Common myeloid progenitor, CD34-positive (primary cell): ENCODE measurements around the gene DISC1.

Experiments
- CTCF ChIA-PET: fragments of 350-600 bp; sonication (Branson Sonifier 250); formaldehyde crosslinking; loops from one replicate; lab custom pipeline; 2021; ENCODE audit warnings: antibody characterized with exemption; lab: Charles Lee
- POLR2A ChIA-PET: fragments of 350-600 bp; sonication (Branson Sonifier 250); formaldehyde crosslinking; loops from one replicate; lab custom pipeline; 2021; ENCODE audit warnings: antibody characterized with exemption; lab: Charles Lee
- DNase-seq, 3 donors: peaks; one replicate each; pipeline versions ENCODE4 v3.0.0 to v3.0.0-alpha.2; 2013
- H3K27ac ChIP-seq, 2 experiments: 1 replicate in 1 of 2; 2 replicates in 1 of 2; pipeline ENCODE4 v1.7.0; 2013; ENCODE audit warnings: inconsistent platforms in 2 of 2, low read length in 2 of 2, mild to moderate bottlenecking in 2 of 2, low read depth in 1 of 2, moderate library complexity in 1 of 2; ENCODE audit not compliant: severe bottlenecking in 2 of 2, insufficient read depth in 1 of 2, poor library complexity in 1 of 2
- H3K27me3 ChIP-seq, 5 experiments: replicated peaks in 2 of 5; 1 replicate in 3 of 5; 2 replicates in 2 of 5; pipeline versions ENCODE4 v1.6.1 to v1.7.0; 2013; ENCODE audit warnings: low read length in 4 of 5, mild to moderate bottlenecking in 2 of 5, moderate library complexity in 2 of 5, inconsistent platforms in 1 of 5; ENCODE audit not compliant: insufficient read depth in 5 of 5, control insufficient read depth in 4 of 5
- H3K36me3 ChIP-seq, 4 experiments: 1 replicate in 2 of 4; 2 replicates in 2 of 4; pipeline versions ENCODE4 v1.6.1 to v1.7.0; 2013; ENCODE audit warnings: low read length in 3 of 4, control low read depth in 1 of 4, mild to moderate bottlenecking in 1 of 4; ENCODE audit not compliant: control insufficient read depth in 4 of 4, insufficient read depth in 4 of 4
- H3K4me1 ChIP-seq, 4 experiments: 1 replicate in 3 of 4; 2 replicates in 1 of 4; pipeline versions ENCODE4 v1.6.1 to v1.7.1; 2013; ENCODE audit warnings: low read length in 3 of 4, mild to moderate bottlenecking in 3 of 4, control low read depth in 1 of 4, inconsistent platforms in 1 of 4, moderate library complexity in 1 of 4; ENCODE audit not compliant: control insufficient read depth in 4 of 4, insufficient read depth in 4 of 4; ENCODE audit errors: control extremely low read depth in 1 of 4
- H3K4me3 ChIP-seq, 7 experiments: 1 replicate in 4 of 7; 2 replicates in 3 of 7; pipeline versions ENCODE4 v1.5.1 to v1.7.0; 2013; ENCODE audit warnings: mild to moderate bottlenecking in 7 of 7, low read length in 6 of 7, moderate library complexity in 6 of 7, inconsistent platforms in 2 of 7, low read depth in 2 of 7, control low read depth in 1 of 7; ENCODE audit not compliant: insufficient read depth in 4 of 7, control insufficient read depth in 1 of 7; ENCODE audit errors: extremely low read depth in 1 of 7
- H3K9me3 ChIP-seq, 5 experiments: 1 replicate in 4 of 5; 2 replicates in 1 of 5; pipeline versions ENCODE4 v1.6.1 to v1.7.1; 2013; ENCODE audit warnings: low read length in 4 of 5, mild to moderate bottlenecking in 2 of 5, inconsistent platforms in 1 of 5, low read depth in 1 of 5, moderate library complexity in 1 of 5; ENCODE audit not compliant: control insufficient read depth in 4 of 5, insufficient read depth in 2 of 5; ENCODE audit errors: control extremely low read depth in 1 of 5
- WGBS: methylation state at CpG from one replicate; pipeline ENCODE4 v1.1.5; 2013; ENCODE audit not compliant: insufficient coverage; 5-methylcytosine and 5-hydroxymethylcytosine counted together

Gene DISC1

DNA sequence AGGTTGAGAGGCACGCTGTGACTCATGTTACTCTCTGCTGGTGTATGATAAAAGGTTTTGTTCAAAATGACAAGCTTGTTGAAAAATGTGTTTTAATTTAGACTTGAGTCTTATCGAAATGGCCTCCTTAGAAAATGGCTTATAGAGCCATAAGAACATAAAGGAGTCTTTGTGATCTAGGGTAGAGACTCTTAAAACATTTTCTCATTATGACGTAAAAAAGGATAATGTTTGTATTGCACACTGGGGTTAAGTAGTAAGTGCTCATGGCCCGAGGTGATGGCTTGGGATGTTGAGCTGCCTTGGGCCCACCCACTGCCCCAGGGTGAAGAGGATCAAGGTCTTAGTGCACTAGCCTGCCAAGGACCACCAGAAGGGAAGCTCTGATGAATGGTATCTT is 117.4 kb downstream of the DISC1 start:
- Histone ChIP-seq H3K4me3 (no peak overlapping the region), H3K9me3 (peaks cover 0 to 5% (median 0%) of the 10 kb centered on the region in 5 experiments), H3K27ac (no peak overlapping the region), H3K36me3 (peaks cover 0 to 11% (median 2%) of the 10 kb centered on the region in 4 experiments), H3K4me1 (no peaks in the 10 kb centered on the region), H3K27me3 (no peaks in the 10 kb centered on the region)
- ChIA-PET CTCF (interaction anchor here (1.3 kb wide), 1 partner anchor 13 kb away, joined by 5 read pairs; no protein-coding TSS in a partner anchor), POLR2A (no interaction called here)
- no peak for DNase-seq
- 93% methylated on average over 4 of the region's 4 CpGs for WGBS

DNA sequence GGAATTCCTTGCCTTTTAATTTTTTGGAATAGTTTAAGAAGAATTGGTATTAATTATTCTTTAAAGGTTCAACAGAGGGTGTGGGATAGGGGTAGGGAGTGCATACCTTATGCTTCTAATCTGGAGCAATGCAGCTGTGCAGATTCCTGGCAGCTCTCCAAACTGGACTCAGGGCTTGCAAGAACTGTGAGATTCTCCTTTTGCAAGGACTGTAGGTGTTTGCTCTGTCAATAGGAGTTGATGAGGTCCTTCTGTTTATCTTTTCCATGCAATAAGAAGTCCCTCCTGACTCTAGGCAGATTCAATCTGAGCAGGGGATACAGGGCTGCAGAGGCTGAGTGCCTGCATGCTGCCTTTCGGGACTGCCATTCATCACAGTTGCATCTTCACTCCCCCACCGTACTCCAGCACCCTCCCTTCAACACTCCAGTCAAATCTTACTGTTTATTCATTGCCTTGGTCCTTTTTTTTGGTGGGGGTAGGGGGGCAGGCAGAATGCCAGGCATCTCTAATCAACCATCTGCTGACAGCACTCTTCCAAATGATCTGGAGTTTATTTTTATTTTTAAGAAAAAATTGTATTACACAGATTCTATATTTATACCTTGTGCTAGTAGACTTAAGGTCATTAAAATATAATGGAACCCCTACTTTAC is 122.3 kb downstream of the DISC1 start:
- Histone ChIP-seq H3K27me3 (no peaks in the 10 kb centered on the region), H3K27ac (no peak overlapping the region), H3K4me3 (no peak overlapping the region), H3K36me3 (peaks cover 4 to 40% (median 30%) of the 10 kb centered on the region in 4 experiments), H3K9me3 (peaks cover 0 to 29% (median 15%) of the 10 kb centered on the region in 5 experiments), H3K4me1 (no peaks in the 10 kb centered on the region)
- CTCF ChIA-PET: no interaction called here
- WGBS: 100% methylated on average over 2 of the region's 2 CpGs
- POLR2A ChIA-PET: no interaction called here
- peak in 1 of 3 donors; percentile 8 for DNase-seq

DNA sequence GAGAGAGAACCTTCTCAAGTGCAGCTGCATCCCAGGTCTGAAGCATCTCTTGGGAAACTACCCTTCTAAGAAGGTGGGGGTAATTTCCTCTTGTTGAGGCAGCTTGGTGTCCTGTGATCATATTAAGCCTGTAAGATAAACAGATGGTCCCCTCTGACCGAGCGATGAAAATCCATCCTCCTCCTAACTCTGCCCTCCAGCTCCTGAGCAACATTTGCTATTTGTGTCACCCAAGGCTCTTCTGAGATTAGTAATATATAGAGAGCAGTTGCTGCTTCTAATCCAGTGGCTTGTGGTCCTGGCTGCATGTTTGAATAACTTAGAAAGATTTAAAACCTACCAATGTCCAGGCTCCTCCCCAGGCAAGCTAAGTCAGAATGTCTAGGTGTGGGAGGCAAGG is 123.7 kb downstream of the DISC1 start:
- 100% methylated on average over 1 of the region's 2 CpGs for WGBS
- CTCF ChIA-PET: interaction anchor here (0.8 kb wide), 1 partner anchor 56 kb away, joined by 3 read pairs; no protein-coding TSS in a partner anchor
- H3K27me3 ChIP-seq: no peaks in the 10 kb centered on the region
- no peak overlapping the region for H3K4me3 ChIP-seq
- no peak overlapping the region for H3K27ac ChIP-seq
- no peak for DNase-seq
- H3K9me3 ChIP-seq: peaks cover 0 to 32% (median 15%) of the 10 kb centered on the region in 5 experiments
- peaks cover 4 to 46% (median 30%) of the 10 kb centered on the region in 4 experiments for H3K36me3 ChIP-seq
- H3K4me1 ChIP-seq: no peaks in the 10 kb centered on the region
- POLR2A ChIA-PET: no interaction called here

DNA sequence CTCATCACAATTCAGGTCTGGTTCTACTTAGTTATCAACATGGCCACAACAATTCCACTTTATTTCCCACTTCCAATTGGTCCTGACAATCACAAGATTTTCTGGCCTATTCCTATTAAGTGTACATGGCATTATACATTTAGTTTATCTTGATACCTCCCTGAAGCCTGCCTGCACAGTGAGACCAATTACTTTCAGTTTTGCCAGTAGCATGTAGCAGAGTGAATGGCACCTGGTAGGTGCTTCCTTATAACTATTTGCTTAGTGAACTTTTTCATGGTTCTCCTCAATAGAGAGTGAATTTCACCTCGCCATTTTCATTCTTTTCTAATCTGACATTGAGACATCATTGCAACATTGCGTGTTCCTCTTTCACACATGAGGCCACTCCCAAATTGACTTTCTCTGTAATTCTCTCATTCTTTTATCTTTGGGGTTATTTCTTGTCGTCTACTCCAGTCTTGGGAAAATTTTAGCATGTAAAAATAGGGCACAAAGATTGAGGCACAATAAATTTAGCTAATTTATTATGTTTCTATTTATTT is 124.3 kb downstream of the DISC1 start:
- Histone ChIP-seq H3K27ac (no peak overlapping the region), H3K4me1 (no peaks in the 10 kb centered on the region), H3K36me3 (peaks cover 7 to 46% (median 32%) of the 10 kb centered on the region in 4 experiments), H3K4me3 (no peak overlapping the region), H3K9me3 (peaks cover 0 to 31% (median 13%) of the 10 kb centered on the region in 5 experiments), H3K27me3 (no peaks in the 10 kb centered on the region)
- no peak for DNase-seq
- POLR2A ChIA-PET: no interaction called here
- 100% methylated on average over 1 of the region's 3 CpGs for WGBS
- CTCF ChIA-PET: no interaction called here

DNA sequence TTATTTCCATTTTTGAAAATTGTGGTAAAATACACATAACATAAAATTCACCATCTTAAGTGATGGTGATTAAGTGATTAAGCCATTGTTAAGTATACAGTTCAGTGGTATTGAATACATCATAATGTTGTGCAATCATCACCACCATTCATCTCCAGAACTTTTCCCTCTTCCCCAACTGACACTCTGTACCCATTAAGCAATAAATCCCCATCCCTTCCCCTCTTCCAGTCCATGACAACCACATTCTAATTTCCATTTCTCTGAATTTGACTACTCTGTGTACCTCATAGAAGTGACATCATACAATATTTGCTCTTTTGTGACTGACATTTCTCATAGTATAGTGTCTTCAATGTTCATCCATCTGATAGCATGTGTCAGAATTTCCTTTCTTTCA is 124.8 kb downstream of the DISC1 start:
- ChIA-PET POLR2A (no interaction called here), CTCF (no interaction called here)
- Histone ChIP-seq H3K27ac (no peak overlapping the region), H3K36me3 (peaks cover 7 to 46% (median 34%) of the 10 kb centered on the region in 4 experiments), H3K27me3 (no peaks in the 10 kb centered on the region), H3K4me3 (no peak overlapping the region), H3K9me3 (peaks cover 0 to 31% (median 13%) of the 10 kb centered on the region in 5 experiments), H3K4me1 (no peaks in the 10 kb centered on the region)
- no peak for DNase-seq

DNA sequence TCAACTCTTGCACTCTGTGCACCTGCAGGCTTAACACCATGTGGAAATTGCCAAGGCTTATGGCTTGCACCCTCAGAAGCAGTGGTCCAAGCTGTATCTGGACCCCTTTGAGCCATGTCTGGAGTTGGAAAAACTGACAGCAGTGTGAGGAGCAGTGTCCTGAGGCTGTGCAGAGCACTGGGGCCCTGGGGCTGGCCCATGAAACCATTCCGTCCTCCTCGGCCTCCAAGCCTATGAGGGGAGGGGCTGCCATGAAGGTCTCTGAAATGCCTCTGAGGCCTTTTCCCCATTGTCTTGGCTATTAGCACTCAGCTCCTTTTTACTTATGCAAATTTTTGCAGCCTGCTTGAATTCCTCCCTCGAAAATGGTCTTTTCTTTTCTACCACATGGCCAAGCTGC is 126.7 kb downstream of the DISC1 start:
- no peak for DNase-seq
- Histone ChIP-seq H3K36me3 (peaks cover 7 to 49% (median 36%) of the 10 kb centered on the region in 4 experiments), H3K4me1 (peaks cover 0 to 5% (median under 1%) of the 10 kb centered on the region in 4 experiments), H3K9me3 (peaks cover 0 to 28% (median 13%) of the 10 kb centered on the region in 5 experiments), H3K4me3 (no peak overlapping the region), H3K27me3 (no peaks in the 10 kb centered on the region), H3K27ac (no peak overlapping the region)
- WGBS: 89% methylated on average over 2 of the region's 3 CpGs
- CTCF ChIA-PET: no interaction called here
- POLR2A ChIA-PET: no interaction called here

DNA sequence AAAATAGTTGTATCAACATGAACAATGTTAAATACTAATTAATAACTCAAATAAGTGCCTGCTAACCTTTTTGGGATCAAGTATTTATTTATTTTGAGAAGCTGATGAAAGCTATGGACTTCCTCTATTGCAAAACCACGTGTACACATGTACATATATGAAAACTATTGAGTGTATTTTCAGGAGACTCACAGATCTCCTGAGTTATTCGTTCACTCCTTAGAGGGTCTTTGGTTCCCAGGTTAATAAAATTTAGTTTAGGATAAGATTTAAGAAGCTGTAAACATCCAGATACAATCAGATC is 130.5 kb downstream of the DISC1 start:
- Histone ChIP-seq H3K27me3 (no peaks in the 10 kb centered on the region), H3K4me1 (peaks cover 0 to 5% (median under 1%) of the 10 kb centered on the region in 4 experiments), H3K36me3 (peaks cover 3 to 34% (median 20%) of the 10 kb centered on the region in 4 experiments), H3K27ac (no peak overlapping the region), H3K4me3 (peak overlapping the region in 3 of 7 experiments; percentile 19 to 58 (median 48)), H3K9me3 (peaks cover 0 to 20% (median 9%) of the 10 kb centered on the region in 5 experiments)
- DNase-seq: no peak
- WGBS: no CpG with 5 or more reads among the region's 2 CpGs
- POLR2A ChIA-PET: no interaction called here
- CTCF ChIA-PET: interaction anchor here (0.6 to 3.3 kb wide), 11 partner anchors 10 to 1485 kb away, joined by 3 to 36 read pairs (median 5); no protein-coding TSS in a partner anchor
